Stimulated activated CD4-positive, alpha-beta T cell treated with anti-CD3 and anti-CD28 coated beads, Interleukin-1b, Interleukin-23, amount 100 ng/mL, for 48 hours (primary cell): ENCODE data around the gene CDC37.
"Not testable (repeated sequence)": the region's sequence is repeated elsewhere in the genome, so short reads cannot be mapped to it uniquely, and the experiment has no call there.

Source experiments
- DNase-seq: peaks from one replicate; pipeline ENCODE4 v3.0.0-alpha.2; 2020

CDC37 gene

GRCh38 chr19:10393137-10393536, 10.2 kb downstream of the CDC37 start:
- DNase-seq: no peak

DNA sequence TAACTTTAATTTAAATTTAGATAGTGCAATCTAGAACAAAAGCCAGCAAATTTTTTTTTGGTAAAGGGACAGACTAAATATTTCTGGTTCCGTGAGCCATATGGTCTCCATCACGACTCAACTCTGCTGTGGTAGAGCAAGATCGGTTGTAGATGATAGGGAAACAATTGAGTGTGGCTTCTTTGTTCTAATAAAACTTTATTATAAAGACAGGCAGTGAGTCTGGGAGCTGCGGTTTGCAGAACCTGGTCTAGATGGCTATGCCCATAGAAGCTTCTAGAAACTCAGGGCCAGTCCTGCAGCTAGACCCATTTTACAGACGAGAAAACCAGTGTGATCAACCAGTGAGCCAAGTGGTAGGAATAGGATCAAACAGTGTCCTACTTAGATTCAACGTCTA, 11.2 kb downstream of the CDC37 start:
- DNase-seq: no peak

GRCh38 chr19:10390652-10391286, 12.6 kb downstream of the CDC37 start:
- DNase-seq: peak; percentile 66

- DNase-seq: peak; percentile 12
Observed at GRCh38 chr19:10389863-10390262, 13.5 kb downstream of the CDC37 start.

DNA sequence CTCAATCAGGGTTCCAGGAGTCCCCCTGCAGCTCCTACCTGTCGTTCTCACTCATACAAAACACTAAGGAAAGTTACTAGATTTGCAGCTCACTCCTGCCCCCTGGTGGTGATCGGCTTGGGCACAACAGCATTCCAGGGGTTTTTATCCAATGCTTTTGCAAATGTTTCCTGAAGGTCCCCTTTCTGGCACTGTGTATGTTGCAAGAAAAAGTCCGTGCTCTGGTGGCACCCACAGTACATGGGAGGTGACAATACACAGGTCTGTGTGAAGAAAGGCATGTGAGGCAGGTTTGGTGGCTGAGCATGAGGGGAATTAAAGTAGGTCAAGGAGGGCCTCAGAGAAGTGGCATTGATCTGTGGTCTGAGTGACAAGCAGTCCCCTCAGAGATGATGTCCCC, 14.4 kb downstream of the CDC37 start:
- peak; percentile 67 for DNase-seq

DNA sequence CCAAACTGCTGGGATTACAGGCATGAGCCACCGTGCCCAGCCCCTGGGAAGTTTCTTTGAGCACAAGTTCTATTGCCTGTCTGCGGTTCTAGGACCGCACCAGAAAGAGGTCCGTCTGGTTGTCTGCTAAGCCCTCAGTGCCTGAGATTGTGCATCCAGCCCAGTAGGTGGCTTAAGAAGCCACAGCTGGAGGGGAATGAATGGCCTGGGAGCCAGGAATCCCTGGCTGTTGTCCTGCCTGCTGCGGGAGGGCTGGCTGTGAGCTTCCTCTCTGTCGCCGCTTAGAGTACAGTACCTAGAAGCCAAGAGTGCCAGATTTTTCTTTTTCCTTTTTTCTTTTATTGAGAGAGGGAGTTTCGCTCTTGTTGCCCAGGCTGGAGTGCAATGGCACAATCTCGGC, 18.8 kb downstream of the CDC37 start:
- DNase-seq: no peak

DNA sequence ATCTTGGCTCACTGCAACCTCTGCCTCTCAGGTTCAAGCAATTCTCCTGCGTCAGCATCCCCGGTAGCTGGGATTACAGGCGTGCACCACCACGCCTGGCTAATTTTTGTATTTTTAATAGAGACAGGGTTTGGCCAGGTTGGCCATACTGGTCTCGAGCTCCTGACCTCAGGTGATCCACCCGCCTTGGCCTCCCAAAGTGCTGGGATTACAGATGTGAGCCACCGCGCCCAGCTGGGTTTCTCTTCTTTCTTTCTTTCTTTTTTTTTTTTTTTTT, 20.2 kb downstream of the CDC37 start:
- DNase-seq: not testable (repeated sequence)

GRCh38 chr19:10380313-10381102, 22.8 kb downstream of the CDC37 start, which contains the start of gene TYK2:
TSS of gene TYK2 (minus strand) at chr19:10380572. CDS start at chr19:10378406, 2,166 bp downstream.
- DNase-seq: peak; percentile 96

- DNase-seq: no peak
Observed at GRCh38 chr19:10379880-10380312, 23.4 kb downstream of the CDC37 start.

DNA sequence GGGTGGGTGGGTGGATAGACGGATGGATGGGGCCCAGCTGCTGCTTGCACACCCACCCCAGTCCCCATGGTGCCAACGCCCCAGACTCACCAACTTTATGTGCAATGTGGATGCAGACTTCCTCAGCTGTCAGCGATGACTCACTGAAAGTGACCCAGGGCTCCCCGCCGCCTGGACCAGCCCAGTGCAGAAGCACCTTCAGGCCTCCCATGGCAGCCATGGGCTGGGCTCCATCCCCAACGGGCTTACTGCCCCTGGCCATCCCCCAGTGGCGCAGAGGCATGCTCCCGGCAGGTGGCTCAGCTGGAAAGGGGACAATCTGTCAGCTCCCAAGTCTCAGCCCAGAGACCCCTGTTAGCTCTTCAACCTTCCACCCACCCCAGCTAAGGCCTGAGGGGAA, 25.2 kb downstream of the CDC37 start:
- no peak for DNase-seq

GRCh38 chr19:10377140-10377640, 26.2 kb downstream of the CDC37 start:
- not testable (repeated sequence) for DNase-seq

GRCh38 chr19:10374931-10375330, 28.4 kb downstream of the CDC37 start:
- DNase-seq: no peak

- DNase-seq: no peak
Observed at GRCh38 chr19:10372690-10373089, 30.7 kb downstream of the CDC37 start.

- no peak for DNase-seq
Observed at GRCh38 chr19:10368101-10368803, 35.1 kb downstream of the CDC37 start.

DNA sequence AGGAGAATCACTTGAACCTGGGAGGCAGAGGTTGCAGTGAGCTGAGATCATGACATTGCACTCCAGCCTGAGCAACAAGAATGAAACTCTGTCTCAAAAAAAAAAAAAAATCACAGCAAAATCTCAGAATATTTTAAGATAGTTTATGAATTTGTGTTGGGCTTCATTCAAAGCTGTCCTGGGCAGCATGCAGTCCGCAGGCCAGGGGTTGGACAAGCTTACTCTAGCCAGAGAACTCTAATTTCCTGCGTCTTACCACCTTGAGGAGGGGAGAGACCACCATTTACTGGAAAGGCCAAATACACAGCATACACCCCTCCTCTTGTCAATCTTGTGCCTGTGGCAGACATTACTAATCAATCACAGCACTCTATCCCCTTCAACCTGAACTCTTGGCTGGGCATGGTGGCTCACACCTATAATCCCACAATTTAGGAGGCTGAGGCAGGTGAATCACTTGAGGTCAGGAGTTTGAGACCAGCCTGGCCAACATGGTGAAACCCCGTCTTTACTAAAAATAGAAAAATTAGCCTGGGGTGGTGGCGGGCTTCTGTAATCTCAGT, 36.3 kb downstream of the CDC37 start:
- not testable (repeated sequence) for DNase-seq

GRCh38 chr19:10365518-10365917, 37.8 kb downstream of the CDC37 start:
- no peak for DNase-seq

- DNase-seq: no peak
Observed at GRCh38 chr19:10364644-10365043, 38.7 kb downstream of the CDC37 start.

- DNase-seq: no peak
Observed at GRCh38 chr19:10363789-10364281, 39.5 kb downstream of the CDC37 start.

DNA sequence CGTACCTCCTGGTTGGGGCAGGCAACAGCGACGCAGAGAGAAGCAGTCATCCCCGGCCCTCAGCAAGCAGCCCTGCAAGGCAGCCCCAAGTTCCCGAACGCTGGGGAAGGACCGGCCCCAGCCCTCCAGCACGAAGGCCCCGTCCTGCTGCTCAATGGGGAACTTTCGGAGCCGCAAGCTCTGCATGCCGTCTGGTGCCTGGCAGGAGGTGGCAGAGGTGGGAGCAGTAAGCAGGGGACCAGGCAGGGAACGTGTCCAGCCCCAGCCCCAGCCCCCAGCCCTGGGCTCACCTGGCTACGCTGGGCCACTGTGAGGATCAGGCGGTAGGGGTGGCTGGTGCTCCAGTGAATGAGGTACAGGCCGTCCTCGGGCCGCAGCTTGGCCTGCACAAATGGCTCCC, 41.1 kb downstream of the CDC37 start:
- DNase-seq: no peak

GRCh38 chr19:10361569-10362011, 41.8 kb downstream of the CDC37 start:
- no peak for DNase-seq

- DNase-seq: no peak
Observed at GRCh38 chr19:10356431-10356830, 46.9 kb downstream of the CDC37 start.

DNA sequence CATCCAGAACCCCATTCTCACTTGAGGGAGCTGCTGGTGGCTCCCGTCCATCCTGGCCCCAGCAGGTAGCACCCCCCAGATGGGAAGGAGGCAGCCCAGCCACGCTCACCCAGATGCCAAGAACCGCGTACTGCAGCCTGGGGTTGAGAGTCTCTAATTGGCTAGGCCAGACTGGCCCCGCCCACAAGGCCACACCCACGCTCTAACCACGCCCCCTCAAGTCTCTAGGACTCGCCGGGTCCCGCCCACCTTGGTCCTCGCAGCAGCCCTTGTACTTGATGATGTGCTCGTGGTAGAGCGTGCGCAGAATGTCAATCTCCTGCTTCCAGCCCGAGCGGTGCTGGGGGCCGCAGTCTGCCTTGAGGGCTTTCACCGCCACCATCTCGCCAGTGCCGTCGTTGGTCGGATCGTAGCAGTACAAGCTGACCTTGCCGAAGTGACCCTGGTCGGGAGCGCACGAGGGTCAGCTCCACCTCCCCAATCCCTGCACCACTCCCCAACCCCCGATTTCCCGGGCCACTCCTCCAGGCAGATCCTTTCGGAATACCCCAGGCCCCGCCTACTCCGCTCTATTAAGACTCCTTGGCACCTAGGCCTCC, 49.5 kb downstream of the CDC37 start:
- peak; percentile 68 for DNase-seq
